Vagina (tissue), 2 donors: ENCODE measurements around the gene EWSR1.

Source experiments
- CTCF ChIP-seq, 3 experiments: fragments of 450-650 bp in 2 of 3; fragments of 200-600 bp in 1 of 3; sonication (generic) in 1 of 3; IDR thresholded peaks; one replicate each; pipeline ENCODE4 v1.5.1; 2017 to 2019; ENCODE audit warnings: antibody characterized with exemption in 3 of 3, mild to moderate bottlenecking in 2 of 3, moderate library complexity in 2 of 3
- POLR2A ChIP-seq, 2 donors: fragments of 450-650 bp; IDR thresholded peaks; one replicate each; pipeline ENCODE4 v1.6.1; 2017; ENCODE audit warnings: antibody characterized with exemption in 2 of 2, mild to moderate bottlenecking in 2 of 2, moderate library complexity in 2 of 2

GRCh38 chr22:29243874-29244446, 24.1 kb upstream of the EWSR1 start:
- TF ChIP-seq CTCF (IDR thresholded peaks at IDR 0.05) (no peak), POLR2A (IDR thresholded peaks at IDR 0.05) (no peak)
